HG03469 (cell line): ENCODE results near the gene SH2D7.
A peak's percentile ranks its signal among the peaks of the same experiment; 100 is the strongest.

Source experiments
- ATAC-seq: cut with Tn5 transposase; IDR thresholded peaks from one replicate; pipeline ENCODE4 v1.9.1; 2021; ENCODE audit warnings: mild to moderate bottlenecking, moderate library complexity, moderate number of reproducible peaks; ENCODE audit not compliant: unreplicated experiment

SH2D7 gene

GRCh38 chr15:78103406-78104118 lies 11.2 kb downstream of the SH2D7 start:
- ATAC-seq: peak; percentile 55

GRCh38 chr15:78104119-78104479 lies 11.7 kb downstream of the SH2D7 start:
- no peak for ATAC-seq

- ATAC-seq: no peak
These were observed 12.5 kb downstream of the SH2D7 start for GRCh38 chr15:78104566-78105475.

GRCh38 chr15:78105476-78106241 lies 13.3 kb downstream of the SH2D7 start:
- no peak for ATAC-seq

GRCh38 chr15:78107471-78107870 lies 15.1 kb downstream of the SH2D7 start:
- ATAC-seq: no peak

- no peak for ATAC-seq
These were observed 16.1 kb downstream of the SH2D7 start for GRCh38 chr15:78108300-78109084.

- no peak for ATAC-seq
These were observed 16.8 kb downstream of the SH2D7 start for GRCh38 chr15:78109156-78109555.

GRCh38 chr15:78110096-78110495 lies 17.7 kb downstream of the SH2D7 start:
- ATAC-seq: no peak

GRCh38 chr15:78110916-78111475 lies 18.6 kb downstream of the SH2D7 start:
- ATAC-seq: no peak

- no peak for ATAC-seq
These were observed 19.4 kb downstream of the SH2D7 start for GRCh38 chr15:78111788-78112187.

- no peak for ATAC-seq
These were observed 20.2 kb downstream of the SH2D7 start for GRCh38 chr15:78112551-78112950.

- no peak for ATAC-seq
These were observed 28.2 kb downstream of the SH2D7 start for GRCh38 chr15:78120523-78120922.

GRCh38 chr15:78125267-78125666 lies 32.9 kb downstream of the SH2D7 start:
- ATAC-seq: no peak

- no peak for ATAC-seq
These were observed 35.5 kb downstream of the SH2D7 start for GRCh38 chr15:78127882-78128281.

- no peak for ATAC-seq
These were observed 36.9 kb downstream of the SH2D7 start for GRCh38 chr15:78129077-78129750.

GRCh38 chr15:78129751-78130287 lies 37.5 kb downstream of the SH2D7 start:
- ATAC-seq: no peak

GRCh38 chr15:78130466-78131294 lies 38.3 kb downstream of the SH2D7 start:
- ATAC-seq: peak; percentile 24

GRCh38 chr15:78131295-78132061 lies 39.1 kb downstream of the SH2D7 start, which contains the start of gene CIB2:
TSS of gene CIB2 (minus strand) at chr15:78131445. CDS start at chr15:78131215, 230 bp downstream.
- ATAC-seq: peak; percentile 41
